NCI-H2107 treated with DMSO at 0.1 percent for 48 hours (cell line): Measurements from ENCODE around the gene OR9A2.

Experiments
- DNase-seq: peaks from one replicate; lab custom pipeline; 2025; ENCODE audit not compliant: unreplicated experiment; lab: John Stamatoyannopoulos, UW

OR9A2 gene, protein sequence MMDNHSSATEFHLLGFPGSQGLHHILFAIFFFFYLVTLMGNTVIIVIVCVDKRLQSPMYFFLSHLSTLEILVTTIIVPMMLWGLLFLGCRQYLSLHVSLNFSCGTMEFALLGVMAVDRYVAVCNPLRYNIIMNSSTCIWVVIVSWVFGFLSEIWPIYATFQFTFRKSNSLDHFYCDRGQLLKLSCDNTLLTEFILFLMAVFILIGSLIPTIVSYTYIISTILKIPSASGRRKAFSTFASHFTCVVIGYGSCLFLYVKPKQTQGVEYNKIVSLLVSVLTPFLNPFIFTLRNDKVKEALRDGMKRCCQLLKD

GRCh38 chr7:143027032-143027431 lies at the start of gene OR9A2:
OR9A2 (minus strand) TSS chr7:143027132; CDS start chr7:143027132, 0 bp downstream.
- DNase-seq, result no peak

DNA sequence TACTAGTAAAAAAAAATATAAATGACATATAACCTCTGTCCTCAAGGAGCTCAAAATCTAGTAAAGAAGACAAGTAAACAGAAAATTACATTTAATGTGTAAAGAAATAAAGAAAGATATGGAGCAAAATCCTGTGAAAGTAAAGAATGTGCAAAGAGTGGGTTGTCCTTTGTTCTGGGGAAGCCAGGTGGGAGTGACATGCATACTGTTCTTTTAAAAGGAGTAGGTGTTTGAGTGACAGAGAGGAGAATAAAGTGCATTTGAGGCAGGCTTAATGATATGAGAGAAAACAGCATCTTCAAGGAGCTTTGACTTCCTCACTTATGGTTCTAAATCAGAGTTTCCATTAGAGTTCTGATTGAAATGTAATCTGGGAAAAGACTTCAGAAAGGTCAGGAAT lies 47.2 kb upstream of the OR9A2 start:
- no peak for DNase-seq

- no peak for DNase-seq
These were observed 46.6 kb upstream of the OR9A2 start for GRCh38 chr7:143073556-143073955.

GRCh38 chr7:143069912-143070500 lies 43.1 kb upstream of the OR9A2 start:
- no peak for DNase-seq

GRCh38 chr7:143068446-143068845 lies 41.5 kb upstream of the OR9A2 start:
- DNase-seq, result no peak

DNA sequence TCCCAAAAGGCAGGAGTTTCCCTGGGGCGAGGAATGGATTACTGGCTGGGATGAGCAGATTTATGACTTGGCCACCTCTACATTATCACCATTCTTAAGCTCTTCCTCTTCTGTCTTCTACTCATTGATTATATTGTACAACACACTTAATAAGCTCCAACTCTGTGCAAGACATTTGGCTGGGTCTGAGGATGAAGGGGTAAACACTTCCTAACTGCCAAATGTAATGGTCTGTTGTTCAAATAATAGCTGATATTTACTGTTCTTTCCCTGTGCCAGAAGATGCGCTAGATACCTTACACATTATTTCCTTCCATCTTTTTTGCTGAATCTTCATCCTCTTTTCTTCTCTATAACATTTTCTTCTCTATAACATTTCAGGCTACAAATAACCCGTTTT lies 36.8 kb upstream of the OR9A2 start:
- no peak for DNase-seq

- no peak for DNase-seq
These were observed 28.8 kb upstream of the OR9A2 start for GRCh38 chr7:143055754-143056153.

DNA sequence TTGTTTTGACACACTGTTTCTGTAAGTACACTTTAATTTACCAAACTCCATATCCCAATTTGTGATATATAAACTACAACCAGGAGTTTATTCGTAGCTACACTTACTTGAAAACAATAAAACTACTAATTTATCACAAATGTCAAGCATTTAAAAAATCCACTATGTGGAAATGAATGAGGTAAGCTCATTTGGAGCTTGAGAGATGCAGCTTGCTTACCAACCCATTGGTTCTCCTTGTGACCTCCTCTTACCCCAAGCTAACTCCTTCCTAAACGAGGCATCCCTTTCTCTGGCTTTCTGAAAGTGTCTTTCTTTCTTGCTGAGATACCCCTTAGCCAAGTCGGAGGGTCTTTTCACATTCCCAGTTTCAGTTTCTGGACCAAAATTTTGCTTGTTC lies 27.7 kb upstream of the OR9A2 start:
- no peak for DNase-seq

GRCh38 chr7:143052041-143052440 lies 25.1 kb upstream of the OR9A2 start, which contains the start of gene OR6V1:
OR6V1 (plus strand) TSS chr7:143052341; CDS start chr7:143052341, 0 bp downstream.
- DNase-seq, result no peak

DNA sequence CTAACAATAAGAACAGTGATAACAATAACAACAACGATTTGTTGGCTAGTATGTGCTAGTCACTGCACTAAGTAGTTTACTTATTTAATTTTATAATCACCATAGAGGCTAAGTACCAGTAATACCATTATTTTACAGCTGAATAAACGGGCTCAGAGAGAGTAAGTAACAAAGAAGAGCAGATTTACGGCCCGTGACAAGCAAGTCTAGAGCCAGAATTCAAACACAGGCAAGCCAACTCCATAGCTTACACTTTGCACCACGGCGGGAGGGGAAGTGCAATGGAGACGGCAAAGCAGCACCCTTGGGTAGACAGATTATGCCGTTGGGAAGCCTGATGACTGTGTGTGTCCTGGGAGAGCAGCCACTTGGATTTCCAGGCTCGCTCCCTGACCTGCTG lies 24.0 kb upstream of the OR9A2 start:
- no peak for DNase-seq

DNA sequence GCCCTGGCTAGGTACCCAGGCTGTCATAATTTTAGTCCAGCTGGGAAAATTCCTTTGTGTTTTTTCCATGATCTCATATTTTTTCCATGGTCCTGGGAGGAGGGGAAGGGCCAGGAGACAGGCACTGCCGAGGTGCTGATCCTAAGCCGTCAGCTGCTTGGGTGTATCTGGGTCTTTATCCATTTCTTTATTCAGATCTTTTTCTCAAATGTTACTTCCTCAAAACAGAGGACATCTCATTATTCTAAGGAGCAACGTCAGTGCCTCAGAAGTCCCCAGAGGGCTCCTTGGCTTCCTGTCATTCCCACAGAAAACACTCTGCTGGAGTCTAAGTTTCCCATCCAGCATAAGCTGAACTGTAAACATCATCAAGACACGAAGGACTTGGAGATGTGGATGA lies 22.4 kb upstream of the OR9A2 start:
- DNase-seq, result no peak

- DNase-seq, result no peak
These were observed 21.9 kb upstream of the OR9A2 start for GRCh38 chr7:143048827-143049226.

GRCh38 chr7:143047326-143047725 lies 20.4 kb upstream of the OR9A2 start:
- no peak for DNase-seq

DNA sequence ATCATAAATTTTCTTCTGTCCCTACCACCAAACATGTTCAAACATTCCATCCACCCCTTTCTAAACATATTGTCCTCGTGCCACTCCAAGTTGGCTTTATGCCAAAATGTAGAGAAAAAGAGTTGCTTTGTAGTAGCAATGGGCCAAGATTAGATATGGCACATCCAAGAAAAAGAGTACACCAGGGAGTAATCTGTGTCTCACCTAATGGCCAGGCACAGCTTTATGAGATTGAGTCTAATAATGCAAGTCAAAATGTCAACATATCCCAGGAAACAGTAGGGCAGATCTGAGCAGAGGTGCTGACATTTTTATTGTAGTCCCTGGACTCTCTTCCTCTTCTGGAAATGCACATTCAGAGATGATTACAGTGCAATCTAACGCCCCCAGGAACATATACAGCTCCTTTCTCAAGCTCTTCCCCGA lies 19.5 kb upstream of the OR9A2 start:
- no peak for DNase-seq

DNA sequence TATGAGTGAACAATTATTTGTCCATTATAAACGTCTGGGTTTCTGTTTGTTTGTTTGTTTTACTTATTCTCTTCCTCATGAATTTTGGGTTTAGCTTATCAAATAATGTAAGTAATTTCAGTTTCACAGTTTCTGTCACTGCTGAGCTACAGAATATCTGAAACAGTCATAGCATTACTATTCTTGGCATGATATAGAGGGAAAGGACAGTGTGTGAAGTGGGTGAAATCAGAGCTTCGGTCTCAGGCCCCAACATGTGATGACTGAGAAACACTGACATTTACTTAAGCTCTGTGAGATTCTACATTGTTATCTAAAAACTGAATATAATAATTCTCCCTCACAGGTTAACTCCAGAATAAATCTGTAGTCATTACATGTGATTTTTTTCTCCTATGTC lies 16.5 kb upstream of the OR9A2 start:
- DNase-seq, result no peak

- DNase-seq, result no peak
These were observed 15.9 kb upstream of the OR9A2 start for GRCh38 chr7:143042790-143043271.

- no peak for DNase-seq
These were observed 15.3 kb upstream of the OR9A2 start for GRCh38 chr7:143042159-143042789.

- no peak for DNase-seq
These were observed 14.4 kb upstream of the OR9A2 start for GRCh38 chr7:143041346-143041745.

DNA sequence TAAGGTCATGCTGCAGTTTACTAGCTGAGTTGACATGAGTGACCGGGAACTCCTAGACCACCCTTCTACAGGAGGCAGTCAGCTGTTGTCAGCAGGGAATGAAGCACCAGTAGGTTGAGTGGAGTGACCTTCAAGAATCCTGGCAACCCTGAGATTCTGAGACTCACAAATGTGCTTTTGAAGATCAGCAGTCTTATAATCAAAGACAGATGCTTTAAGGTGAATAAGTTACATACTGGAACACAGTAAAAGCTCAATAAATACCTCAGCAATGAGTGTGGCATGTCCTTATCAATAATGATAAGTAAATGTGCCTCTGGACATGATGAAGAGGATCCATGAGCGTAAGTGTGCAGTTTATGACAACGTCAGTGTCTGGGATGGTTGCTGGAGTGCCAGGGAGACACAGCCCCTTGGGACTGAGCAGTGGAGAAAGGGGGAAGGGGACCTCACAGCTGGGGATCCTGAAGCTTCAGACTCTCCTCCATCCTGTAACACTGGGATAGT lies 13.3 kb upstream of the OR9A2 start:
- no peak for DNase-seq

DNA sequence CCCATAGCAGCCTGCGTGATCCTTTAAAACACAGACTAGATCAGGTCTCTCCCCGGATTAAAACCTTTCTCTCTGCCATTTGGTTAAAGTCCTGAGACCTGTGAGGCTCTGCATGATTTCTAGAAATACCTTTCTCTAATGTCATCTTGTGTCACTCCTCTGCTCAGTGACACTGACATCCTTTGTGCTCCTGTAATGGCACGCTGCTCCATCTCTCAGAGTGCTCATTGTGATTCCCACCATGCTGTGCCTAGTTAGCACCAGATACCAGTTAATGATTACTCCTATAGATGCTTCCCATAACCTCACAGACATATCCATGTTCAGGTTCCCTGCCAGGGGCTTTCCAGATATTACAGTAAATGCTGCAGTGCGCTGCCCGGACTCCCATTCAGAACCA lies 11.7 kb upstream of the OR9A2 start:
- no peak for DNase-seq

- DNase-seq, result no peak
These were observed 751 bp upstream of the OR9A2 start for GRCh38 chr7:143027683-143028082.

DNA sequence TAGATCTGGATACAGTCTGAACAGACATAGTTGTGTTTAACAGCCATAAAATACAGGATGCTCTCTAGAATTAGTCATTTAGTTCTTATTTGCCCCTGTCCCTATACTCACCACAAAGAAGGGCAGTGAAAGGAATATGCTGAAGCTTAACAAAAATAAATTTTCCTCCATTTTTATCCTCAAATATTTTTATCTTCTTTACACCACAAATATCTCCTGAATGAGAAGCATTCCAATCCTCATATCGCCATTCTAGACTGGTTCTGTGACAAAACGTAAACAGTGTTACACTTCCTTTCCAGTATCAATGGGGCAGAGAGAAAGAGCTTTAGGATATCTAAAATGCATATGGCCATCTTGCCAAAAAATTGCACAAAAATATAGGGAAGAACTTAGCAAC lies 1.6 kb downstream of the OR9A2 start:
- no peak for DNase-seq
